Right lobe of liver (tissue), 4 donors: ENCODE data around the gene ZNF385B.

Experiments
- CTCF ChIP-seq, 4 donors: fragments of 200-600 bp in 3 of 4; fragments of 450-650 bp in 1 of 4; IDR thresholded peaks; one replicate each; pipeline versions ENCODE4 v1.5.1 to v1.8.0; 2016 to 2022; ENCODE audit warnings: antibody characterized with exemption in 4 of 4, mild to moderate bottlenecking in 2 of 4
- POLR2A ChIP-seq: fragments of 450-650 bp; IDR thresholded peaks from one replicate; pipeline ENCODE4 v1.6.1; 2017; ENCODE audit warnings: antibody characterized with exemption, mild to moderate bottlenecking
- donor health status: DM: no; HTN: no; CAD: no.
- donor health status: DM: no; HTN: no; CAD: no.
- donor health status: DM: no; HTN: yes; CAD: no.

- no peak for TF ChIP-seq CTCF (IDR thresholded peaks at IDR 0.05)
- TF ChIP-seq POLR2A = no peak
Observed at GRCh38 chr2:179800776-179801175, 60.6 kb downstream of the ZNF385B start.
